Stimulated activated effector memory CD8-positive, alpha-beta T cell treated with anti-CD3 and anti-CD28 coated beads, Interleukin-12 subunit alpha, Interleukin-12 subunit beta, amount 100 ng/mL, for 72 hours (primary cell): Measurements from ENCODE around the gene ZP1.
A peak's percentile ranks its signal among the peaks of the same experiment; 100 is the strongest.

Experiments
- ATAC-seq: fragments of 150-1000 bp; cut with Tn5 transposase; 2 replicates; pipeline ENCODE4 v1.10.0; 2021
- DNase-seq, 2 donors: peaks; one replicate each; pipeline ENCODE4 v3.0.0; 2021 to 2022; ENCODE audit warnings: low spot score in 2 of 2
- H3K27ac Mint-ChIP-seq: one replicate; pipeline ENCODE4 v1.8.0; 2022; ENCODE audit warnings: mild to moderate bottlenecking, mixed read lengths
- H3K36me3 Mint-ChIP-seq: one replicate; pipeline ENCODE4 v1.8.0; 2022; ENCODE audit warnings: mild to moderate bottlenecking, mixed read lengths
- H3K4me1 Mint-ChIP-seq: one replicate; pipeline ENCODE4 v1.8.0; 2022; ENCODE audit warnings: mixed read lengths
- H3K4me3 Mint-ChIP-seq: one replicate; pipeline ENCODE4 v1.8.0; 2022; ENCODE audit warnings: mild to moderate bottlenecking, mixed read lengths
- H3K9me3 Mint-ChIP-seq: one replicate; pipeline ENCODE4 v1.8.0; 2022; ENCODE audit warnings: mixed read lengths

The ZP1 gene

DNA sequence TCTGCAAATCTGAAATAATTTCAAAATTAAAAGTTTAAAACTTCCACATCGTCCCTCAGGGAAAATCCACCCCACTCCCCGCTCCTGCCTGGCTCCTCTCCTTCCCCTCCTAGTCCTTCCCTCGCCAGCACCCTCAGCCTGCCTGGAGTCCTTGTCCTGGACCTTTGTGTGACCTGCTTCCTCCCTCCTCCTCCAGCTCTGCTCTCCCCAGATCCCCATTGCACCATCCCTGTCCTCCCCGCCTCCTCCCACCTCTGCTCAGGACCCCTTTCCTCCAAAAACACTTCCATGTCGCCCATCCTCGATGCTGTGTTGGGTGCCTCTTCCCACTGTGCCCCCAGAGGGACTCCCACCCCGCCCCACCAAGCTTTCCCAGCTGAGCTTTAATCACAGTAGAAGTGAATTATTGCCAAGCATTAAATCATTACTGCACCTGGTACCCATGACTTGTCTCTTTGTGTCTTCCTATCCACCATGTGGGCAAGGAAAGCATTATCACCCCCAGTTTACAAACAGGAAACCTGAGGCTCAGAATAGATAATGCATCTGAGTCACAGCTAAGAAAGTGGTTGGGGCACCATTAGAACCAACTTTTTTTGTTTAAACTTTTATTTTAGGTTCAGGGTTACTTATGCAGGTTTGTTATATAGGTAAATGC lies 2.4 kb upstream of the ZP1 start:
- Mint-ChIP-seq H3K4me3 (no peak overlapping the region), H3K9me3 (no peaks in the 10 kb centered on the region), H3K27ac (no peak overlapping the region), H3K4me1 (no peaks in the 10 kb centered on the region), H3K36me3 (no peaks in the 10 kb centered on the region)
- DNase-seq: no peak
- ATAC-seq: no peak

DNA sequence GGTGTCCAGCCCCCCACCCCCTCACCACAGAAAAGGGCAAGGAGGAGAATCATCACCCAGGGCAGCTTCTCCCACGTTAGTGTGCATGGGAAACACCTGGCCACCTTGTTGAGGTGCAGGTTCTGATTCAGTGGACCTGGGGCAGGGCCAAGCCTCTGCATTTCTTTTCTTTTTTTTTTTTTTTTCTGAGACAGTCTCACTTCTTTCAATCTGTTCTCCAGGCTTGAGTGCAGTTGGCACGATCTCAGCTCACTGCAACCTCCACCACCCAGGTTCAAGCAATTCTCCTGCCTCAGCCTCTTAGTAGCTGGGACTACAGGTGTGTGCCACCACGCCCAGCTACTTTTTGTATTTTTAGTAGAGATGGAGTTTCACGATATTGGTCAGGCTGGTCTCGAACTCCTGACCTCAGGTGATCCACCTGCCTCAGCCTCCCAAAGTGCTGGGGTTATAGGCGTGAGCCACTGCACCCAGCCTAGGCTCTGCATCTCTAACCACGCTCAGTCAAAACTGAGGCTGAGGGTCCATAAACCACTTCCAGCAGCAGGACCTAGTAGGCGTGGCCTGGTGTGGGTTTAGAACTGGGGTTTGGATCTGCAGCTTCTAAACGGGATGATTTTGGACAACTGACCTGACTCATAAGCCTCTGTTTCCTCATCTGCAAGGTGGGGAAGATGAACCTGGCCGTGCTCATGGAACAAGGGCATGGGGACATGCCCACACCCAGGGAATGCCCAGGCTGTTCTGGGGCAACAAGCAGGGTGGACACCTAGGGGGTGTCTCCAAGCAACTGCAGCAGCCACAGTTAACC lies 734 bp downstream of the ZP1 start:
- no peak overlapping the region for H3K4me3 Mint-ChIP-seq
- no peaks in the 10 kb centered on the region for H3K9me3 Mint-ChIP-seq
- ATAC-seq: no peak
- no peak overlapping the region for H3K27ac Mint-ChIP-seq
- no peaks in the 10 kb centered on the region for H3K36me3 Mint-ChIP-seq
- H3K4me1 Mint-ChIP-seq: peaks cover 3% of the 10 kb centered on the region
- DNase-seq: no peak

DNA sequence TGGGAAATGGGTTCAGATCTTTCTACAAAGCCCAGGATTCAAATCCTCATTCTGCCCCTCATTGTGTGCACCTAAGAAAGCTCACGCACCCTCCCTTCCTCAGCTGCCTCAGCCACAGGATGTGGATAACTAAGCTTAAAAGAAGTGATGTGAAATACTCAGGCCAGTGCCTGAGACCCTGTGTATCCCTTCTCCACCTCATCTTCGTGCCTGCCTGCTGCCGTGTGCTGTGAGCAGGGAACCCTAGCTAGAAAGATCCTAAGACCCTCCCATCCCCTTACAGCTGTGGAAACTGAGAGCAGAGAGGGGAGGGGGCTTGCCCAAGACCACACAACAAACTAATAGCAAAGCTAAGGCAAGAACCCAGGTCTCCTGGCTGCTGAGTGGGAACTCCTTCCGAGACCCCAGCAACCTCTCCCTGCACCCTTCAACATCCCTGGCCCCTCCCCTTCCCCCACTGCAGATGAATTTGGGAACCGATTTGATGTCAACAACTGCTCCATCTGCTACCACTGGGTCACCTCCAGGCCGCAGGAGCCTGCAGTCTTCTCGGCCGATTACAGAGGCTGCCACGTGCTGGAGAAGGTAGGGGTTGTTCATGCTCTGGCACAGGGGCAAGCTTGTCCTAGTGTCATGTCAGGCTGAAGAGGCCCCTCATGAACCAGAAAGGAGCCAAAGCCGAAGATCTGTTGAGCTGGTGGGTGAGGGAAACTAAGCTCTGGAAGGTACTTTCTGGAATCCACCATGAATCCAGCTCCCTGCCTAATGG lies 1.5 kb downstream of the ZP1 start:
- Mint-ChIP-seq H3K36me3 (no peaks in the 10 kb centered on the region), H3K4me1 (peaks cover 7% of the 10 kb centered on the region), H3K9me3 (no peaks in the 10 kb centered on the region), H3K4me3 (no peak overlapping the region), H3K27ac (no peak overlapping the region)
- ATAC-seq (no peak), DNase-seq (no peak)

DNA sequence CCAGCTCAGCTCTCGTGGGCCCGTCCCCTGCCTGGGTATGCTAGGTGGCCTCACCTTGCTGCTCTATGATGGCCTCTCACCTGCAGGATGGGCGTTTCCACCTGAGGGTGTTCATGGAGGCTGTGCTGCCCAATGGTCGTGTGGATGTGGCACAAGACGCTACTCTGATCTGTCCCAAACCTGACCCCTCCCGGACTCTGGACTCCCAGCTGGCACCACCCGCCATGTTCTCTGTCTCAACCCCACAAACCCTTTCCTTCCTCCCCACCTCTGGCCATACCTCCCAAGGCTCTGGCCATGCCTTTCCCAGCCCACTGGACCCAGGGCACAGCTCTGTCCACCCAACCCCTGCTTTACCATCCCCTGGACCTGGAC lies 2.1 kb downstream of the ZP1 start:
- no peak for ATAC-seq
- H3K27ac Mint-ChIP-seq: no peak overlapping the region
- H3K9me3 Mint-ChIP-seq: no peaks in the 10 kb centered on the region
- H3K36me3 Mint-ChIP-seq: no peaks in the 10 kb centered on the region
- peaks cover 7% of the 10 kb centered on the region for H3K4me1 Mint-ChIP-seq
- DNase-seq: no peak
- H3K4me3 Mint-ChIP-seq: no peak overlapping the region

DNA sequence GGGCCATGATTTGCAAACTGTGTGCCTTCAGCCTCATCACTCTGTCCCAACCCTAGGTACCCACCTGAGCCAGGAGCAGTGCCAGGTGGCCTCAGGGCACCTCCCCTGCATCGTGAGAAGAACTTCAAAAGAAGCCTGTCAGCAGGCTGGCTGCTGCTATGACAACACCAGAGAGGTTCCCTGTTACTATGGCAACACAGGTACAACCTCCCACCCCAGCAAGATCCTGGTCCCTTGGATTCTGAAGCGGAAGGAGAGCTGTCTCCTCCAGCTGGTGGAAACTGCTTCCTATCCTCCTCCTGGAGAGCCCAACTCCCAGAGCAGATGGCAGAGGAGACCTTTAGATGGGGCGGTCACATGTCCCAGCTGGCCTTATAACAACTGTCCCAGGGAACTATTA lies 2.9 kb downstream of the ZP1 start:
- Mint-ChIP-seq H3K27ac (no peak overlapping the region), H3K36me3 (no peaks in the 10 kb centered on the region), H3K4me1 (peaks cover 7% of the 10 kb centered on the region), H3K4me3 (no peak overlapping the region), H3K9me3 (no peaks in the 10 kb centered on the region)
- DNase-seq (no peak), ATAC-seq (no peak)

DNA sequence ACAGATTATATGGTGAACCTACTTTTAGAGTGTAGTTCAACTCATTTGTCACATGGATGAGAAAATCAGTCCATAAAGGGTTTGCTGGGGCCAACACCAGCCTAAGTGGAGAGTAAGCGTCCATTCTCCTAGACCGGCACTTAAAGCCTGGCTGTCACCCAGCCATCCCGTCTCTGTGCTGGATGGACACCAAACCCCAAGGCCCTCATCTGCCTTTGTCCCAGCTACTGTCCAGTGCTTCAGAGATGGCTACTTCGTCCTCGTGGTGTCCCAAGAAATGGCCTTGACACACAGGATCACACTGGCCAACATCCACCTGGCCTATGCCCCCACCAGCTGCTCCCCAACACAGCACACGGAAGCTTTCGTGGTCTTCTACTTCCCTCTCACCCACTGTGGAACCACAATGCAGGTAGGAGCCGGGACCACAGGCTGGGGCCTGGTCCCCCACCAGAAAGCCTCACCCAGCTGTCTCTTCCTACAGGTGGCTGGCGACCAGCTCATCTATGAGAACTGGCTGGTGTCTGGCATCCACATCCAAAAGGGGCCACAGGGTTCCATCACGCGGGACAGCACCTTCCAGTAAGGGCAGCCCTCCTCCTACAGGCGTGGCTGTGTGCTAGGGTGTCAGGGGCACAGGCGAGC lies 3.5 kb downstream of the ZP1 start:
- Mint-ChIP-seq H3K27ac (no peak overlapping the region), H3K36me3 (no peaks in the 10 kb centered on the region), H3K4me3 (no peak overlapping the region), H3K4me1 (peaks cover 7% of the 10 kb centered on the region), H3K9me3 (no peaks in the 10 kb centered on the region)
- no peak for ATAC-seq
- DNase-seq: no peak

DNA sequence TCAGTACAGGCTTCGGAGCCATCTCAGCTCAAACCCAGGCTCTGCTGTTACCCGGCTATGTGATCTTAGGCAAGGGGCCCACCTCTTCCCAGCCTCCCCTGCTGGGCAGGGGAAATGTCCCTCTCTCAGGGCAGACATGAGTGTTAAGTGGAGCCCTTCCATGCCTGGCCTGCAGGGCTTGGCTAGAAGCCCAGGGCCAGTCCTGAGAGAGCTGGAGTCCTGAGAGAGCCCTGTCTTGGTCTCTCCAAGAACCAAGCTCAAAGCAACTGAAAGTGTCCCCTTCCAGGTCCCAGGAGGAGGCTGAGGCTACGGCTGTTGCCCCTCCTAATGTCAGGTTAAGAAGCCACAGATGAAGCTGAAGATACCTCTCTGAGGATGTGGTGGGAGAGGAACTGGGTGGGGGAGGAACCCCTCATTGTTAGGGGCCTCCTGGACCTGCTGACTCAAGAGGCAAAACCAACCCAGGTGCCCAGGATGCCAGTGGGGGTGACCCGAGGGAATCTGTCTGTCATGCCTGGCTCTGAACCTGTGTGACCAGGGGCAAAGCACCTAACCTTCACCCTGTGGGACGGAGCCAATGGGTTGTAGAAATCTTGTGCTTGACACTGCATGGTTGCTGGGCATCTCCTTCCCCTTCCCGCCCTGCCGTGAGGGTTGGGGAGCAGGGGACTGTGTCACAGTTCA lies 4.2 kb downstream of the ZP1 start:
- Mint-ChIP-seq H3K9me3 (no peaks in the 10 kb centered on the region), H3K4me1 (peaks cover 7% of the 10 kb centered on the region), H3K36me3 (no peaks in the 10 kb centered on the region), H3K4me3 (no peak overlapping the region), H3K27ac (no peak overlapping the region)
- DNase-seq: no peak
- ATAC-seq: no peak

DNA sequence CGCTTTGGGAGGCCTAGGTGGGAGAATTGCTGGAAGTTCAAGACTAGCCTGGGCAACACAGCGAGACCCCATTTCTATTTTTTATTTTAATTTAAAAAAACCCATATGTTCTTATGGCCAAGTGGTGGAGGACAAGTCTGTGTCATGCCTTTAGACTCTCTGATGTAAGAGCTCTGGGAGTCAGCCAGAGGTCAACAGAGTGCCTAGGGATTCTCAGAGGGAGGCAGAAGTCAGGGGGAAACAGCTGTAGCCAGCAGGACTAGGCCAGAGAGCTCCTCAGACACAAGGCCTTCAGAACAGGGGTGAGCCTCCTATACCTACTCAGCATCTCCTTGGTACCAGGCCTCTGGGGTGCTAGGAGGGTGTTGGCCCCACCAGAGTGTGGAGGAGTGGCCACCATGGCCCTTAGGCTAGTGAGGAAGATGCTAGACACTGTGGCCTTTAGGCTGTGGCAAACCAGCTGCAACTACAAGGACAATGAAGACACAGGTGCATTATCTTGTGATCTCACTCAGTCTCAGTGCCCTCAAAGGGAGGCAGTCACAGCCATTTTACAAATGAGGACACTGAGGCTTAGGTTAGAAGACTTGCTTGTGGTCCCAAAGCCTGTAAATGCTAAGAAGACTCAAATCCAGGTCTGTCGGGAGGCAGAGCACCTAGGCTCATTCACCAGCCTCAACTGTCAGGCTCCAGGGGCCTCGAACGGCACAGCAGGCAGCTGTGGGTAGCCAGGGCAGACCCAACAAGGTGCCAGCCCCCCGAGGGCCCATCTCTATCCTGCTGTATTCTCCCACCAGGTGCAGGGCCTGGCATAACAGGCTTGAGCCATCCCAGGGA lies 5.0 kb downstream of the ZP1 start:
- DNase-seq: no peak
- H3K27ac Mint-ChIP-seq: no peak overlapping the region
- ATAC-seq: no peak
- H3K36me3 Mint-ChIP-seq: no peaks in the 10 kb centered on the region
- no peaks in the 10 kb centered on the region for H3K9me3 Mint-ChIP-seq
- no peak overlapping the region for H3K4me3 Mint-ChIP-seq
- H3K4me1 Mint-ChIP-seq: peaks cover 7% of the 10 kb centered on the region

DNA sequence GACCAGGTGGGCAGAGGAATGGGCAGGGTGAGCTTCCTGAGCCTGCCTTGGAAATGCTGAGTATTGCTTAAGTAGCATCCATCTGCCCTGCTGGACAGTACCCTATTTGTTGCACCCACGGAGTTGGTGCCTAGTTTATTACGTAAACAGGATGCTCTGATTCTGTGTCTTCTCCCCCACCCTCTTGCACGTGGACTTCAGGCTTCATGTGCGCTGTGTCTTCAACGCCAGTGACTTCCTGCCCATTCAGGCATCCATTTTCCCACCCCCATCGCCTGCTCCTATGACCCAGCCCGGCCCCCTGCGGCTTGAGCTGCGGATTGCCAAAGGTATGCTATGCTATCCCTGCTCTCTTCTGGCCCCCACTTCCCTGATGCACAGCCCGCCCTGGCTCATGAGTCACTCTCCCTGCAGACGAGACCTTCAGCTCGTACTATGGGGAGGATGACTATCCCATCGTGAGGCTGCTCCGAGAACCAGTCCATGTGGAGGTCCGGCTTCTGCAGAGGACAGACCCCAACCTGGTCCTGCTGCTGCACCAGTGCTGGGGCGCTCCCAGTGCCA lies 5.7 kb downstream of the ZP1 start:
- Mint-ChIP-seq H3K36me3 (no peaks in the 10 kb centered on the region), H3K4me3 (no peak overlapping the region), H3K9me3 (no peaks in the 10 kb centered on the region), H3K27ac (peak overlapping the region; percentile 56), H3K4me1 (peaks cover 7% of the 10 kb centered on the region)
- ATAC-seq (no peak), DNase-seq (no peak)

DNA sequence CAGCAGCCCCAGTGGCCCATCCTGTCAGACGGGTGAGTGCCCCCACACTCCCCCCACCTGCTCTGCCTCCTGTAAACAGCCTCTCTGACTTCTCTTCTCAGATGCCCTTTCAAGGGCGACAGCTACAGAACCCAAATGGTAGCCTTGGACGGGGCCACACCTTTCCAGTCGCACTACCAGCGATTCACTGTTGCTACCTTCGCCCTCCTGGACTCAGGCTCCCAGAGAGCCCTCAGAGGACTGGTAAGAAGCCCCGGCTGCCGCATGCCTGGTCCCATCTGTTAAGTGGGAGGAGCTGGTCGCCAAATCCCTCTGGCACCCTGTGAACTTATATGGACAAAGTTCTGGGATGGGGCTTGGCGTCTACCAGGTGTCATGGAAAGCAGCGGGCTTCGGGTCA lies 6.2 kb downstream of the ZP1 start:
- Mint-ChIP-seq H3K4me1 (peaks cover 7% of the 10 kb centered on the region), H3K4me3 (no peak overlapping the region), H3K9me3 (no peaks in the 10 kb centered on the region), H3K36me3 (peaks cover 3% of the 10 kb centered on the region), H3K27ac (peak overlapping the region; percentile 56)
- ATAC-seq (no peak), DNase-seq (no peak)

DNA sequence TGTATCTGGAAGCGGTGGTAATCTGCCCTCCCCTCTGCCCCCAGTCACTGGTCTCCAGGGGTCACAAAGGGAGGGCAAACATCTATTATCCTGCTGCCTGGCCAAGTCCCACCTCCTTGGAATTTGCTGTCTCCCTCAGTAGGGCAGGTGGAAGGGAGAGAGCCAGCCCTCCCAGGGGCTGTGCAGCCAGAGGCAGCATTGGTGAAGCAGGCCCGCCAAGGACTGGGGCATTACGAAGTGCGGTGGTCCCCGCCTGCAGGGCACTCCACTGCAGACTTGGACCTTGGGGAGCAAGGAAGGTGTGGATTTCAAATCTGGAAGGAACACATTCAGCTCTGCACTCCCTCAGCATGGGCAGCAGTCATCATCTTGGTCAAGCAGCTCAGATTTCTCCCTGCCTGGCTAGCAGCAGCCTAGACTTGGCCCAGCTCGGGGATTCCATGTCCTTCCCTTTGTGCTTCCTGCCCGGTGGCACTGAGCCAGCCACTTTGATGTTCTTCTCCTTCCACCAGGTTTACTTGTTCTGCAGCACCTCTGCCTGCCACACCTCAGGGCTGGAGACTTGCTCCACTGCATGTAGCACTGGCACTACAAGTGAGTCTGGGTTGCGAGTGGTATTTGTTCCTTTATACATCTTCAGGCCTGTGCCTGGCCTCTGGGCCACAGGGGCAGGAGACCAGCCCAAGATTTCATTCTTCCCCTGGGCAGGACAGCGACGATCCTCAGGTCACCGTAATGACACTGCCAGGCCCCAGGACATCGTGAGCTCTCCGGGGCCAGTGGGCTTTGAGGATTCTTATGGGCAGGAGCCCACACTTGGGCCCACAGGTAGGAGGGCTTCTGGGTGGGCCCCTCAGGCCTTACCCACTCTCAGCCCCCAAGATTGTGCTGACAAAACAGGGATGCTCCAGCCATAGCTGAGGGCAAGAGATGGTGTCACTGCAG lies 7.4 kb downstream of the ZP1 start:
- Mint-ChIP-seq H3K36me3 (peaks cover 14% of the 10 kb centered on the region), H3K4me1 (peaks cover 7% of the 10 kb centered on the region), H3K27ac (no peak overlapping the region), H3K4me3 (no peak overlapping the region), H3K9me3 (no peaks in the 10 kb centered on the region)
- ATAC-seq: no peak
- no peak for DNase-seq

DNA sequence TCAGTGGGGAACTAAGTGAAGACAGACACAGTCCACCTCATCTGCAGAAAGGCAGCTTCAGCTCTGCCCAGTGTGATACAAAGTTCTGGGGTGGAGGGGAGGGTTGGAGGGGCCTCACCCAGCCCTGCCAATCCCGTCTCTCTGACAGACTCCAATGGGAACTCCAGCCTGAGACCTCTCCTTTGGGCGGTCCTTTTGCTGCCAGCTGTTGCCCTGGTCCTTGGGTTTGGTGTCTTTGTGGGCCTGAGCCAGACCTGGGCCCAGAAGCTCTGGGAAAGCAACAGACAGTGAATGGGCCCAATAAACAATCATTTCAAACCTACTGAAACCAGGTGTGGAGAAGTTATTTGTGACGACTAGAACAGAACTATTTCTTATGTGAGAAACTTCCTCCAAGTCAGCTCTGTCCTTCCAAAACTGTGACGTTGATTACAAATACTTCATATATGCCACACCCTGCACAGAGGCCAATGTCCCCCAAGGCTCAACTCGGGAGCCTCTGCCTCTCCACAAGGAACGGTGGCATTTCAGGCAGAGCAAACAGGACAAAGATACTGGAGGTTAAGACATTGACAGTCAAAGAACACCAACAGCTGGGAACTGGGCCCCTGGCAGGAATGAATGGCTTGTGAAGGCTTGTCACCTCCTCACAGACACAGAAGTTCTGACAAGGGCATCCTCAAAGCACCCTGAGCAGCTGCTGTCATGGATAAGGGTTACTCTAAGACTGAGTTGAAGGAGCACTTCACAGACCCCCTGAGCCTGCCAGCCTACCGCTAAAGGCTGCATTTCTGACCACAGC lies 8.2 kb downstream of the ZP1 start:
- no peak overlapping the region for H3K27ac Mint-ChIP-seq
- no peak for ATAC-seq

DNA sequence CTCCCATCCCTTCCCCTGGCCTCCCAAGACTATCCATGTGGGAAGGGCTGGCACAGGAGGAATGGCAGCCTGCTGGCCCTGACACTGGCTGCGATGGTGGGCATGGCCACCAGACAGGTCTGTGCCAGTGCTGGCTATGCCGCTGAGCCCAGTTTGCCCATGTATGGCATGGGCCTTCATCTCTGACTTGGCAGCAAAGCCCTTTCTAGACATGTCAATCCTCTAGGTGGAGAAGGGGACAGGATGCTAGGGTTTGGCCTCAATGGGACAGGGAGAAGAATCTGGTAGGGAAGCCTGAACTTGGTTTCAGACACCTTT lies 8.8 kb downstream of the ZP1 start:
- no peaks in the 10 kb centered on the region for H3K9me3 Mint-ChIP-seq
- no peak overlapping the region for H3K27ac Mint-ChIP-seq
- no peak for ATAC-seq
- no peak for DNase-seq
- H3K36me3 Mint-ChIP-seq: peaks cover 20% of the 10 kb centered on the region
- peaks cover 7% of the 10 kb centered on the region for H3K4me1 Mint-ChIP-seq
- H3K4me3 Mint-ChIP-seq: no peak overlapping the region

More for the DNA sequence above, 8.2 kb downstream of the ZP1 start:
- no peaks in the 10 kb centered on the region for H3K9me3 Mint-ChIP-seq
- no peak for DNase-seq
- peaks cover 7% of the 10 kb centered on the region for H3K4me1 Mint-ChIP-seq
- no peak overlapping the region for H3K4me3 Mint-ChIP-seq
- peaks cover 15% of the 10 kb centered on the region for H3K36me3 Mint-ChIP-seq
